ENCODE data around the gene FBP1.

FBP1 gene

GRCh38 chr9:94624629-94625028 is 14.7 kb downstream of the FBP1 start:
- no peak for ATAC-seq (ENCODE audit: low read depth)
- Histone ChIP-seq H3K4me1 (ENCODE audit: insufficient read depth, poor library complexity, severe bottlenecking) (no peaks in the 10 kb centered on the region), H3K27me3 (ENCODE audit: insufficient read depth, poor library complexity, severe bottlenecking) (no peaks in the 10 kb centered on the region)

DNA sequence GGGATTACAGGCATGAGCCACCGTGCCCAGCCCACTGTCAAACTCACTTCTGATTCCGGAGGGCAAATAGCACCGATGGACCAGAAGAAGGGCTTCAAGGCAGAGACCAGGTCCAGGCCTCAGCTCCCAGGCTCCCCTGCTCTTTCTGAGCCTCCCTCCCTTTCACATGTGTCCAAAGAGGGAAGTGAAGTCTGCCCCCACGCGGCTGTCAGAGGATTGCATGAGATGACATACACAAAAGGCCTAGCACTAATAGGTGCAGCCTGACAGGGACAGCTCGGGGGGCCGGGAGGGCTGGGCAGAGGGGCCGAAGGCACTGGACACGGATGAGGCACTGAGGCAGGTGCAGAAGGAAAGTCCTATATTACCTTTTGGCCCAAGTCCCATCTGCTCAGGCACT is 16.1 kb downstream of the FBP1 start:
- no peaks in the 10 kb centered on the region for H3K27me3 ChIP-seq (ENCODE audit: insufficient read depth, poor library complexity, severe bottlenecking)
- no peak overlapping the region for H3K4me3 ChIP-seq (ENCODE audit: severe bottlenecking)
- DNase-seq (ENCODE audit: low spot score) (no peak), ATAC-seq (ENCODE audit: low read depth) (peak; percentile 27; the same call in 1 of the 3 replicates)
- no peaks in the 10 kb centered on the region for H3K4me1 ChIP-seq (ENCODE audit: insufficient read depth, poor library complexity, severe bottlenecking)
- TF ChIP-seq, protein P1, sequence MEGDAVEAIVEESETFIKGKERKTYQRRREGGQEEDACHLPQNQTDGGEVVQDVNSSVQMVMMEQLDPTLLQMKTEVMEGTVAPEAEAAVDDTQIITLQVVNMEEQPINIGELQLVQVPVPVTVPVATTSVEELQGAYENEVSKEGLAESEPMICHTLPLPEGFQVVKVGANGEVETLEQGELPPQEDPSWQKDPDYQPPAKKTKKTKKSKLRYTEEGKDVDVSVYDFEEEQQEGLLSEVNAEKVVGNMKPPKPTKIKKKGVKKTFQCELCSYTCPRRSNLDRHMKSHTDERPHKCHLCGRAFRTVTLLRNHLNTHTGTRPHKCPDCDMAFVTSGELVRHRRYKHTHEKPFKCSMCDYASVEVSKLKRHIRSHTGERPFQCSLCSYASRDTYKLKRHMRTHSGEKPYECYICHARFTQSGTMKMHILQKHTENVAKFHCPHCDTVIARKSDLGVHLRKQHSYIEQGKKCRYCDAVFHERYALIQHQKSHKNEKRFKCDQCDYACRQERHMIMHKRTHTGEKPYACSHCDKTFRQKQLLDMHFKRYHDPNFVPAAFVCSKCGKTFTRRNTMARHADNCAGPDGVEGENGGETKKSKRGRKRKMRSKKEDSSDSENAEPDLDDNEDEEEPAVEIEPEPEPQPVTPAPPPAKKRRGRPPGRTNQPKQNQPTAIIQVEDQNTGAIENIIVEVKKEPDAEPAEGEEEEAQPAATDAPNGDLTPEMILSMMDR (IDR thresholded peaks at IDR 0.05; ENCODE audit: poor library complexity, severe bottlenecking), result peak; percentile 17
- no peaks in the 10 kb centered on the region for H3K9me3 ChIP-seq (ENCODE audit: severe bottlenecking)
- H3K36me3 ChIP-seq (ENCODE audit: low read depth), result no peaks in the 10 kb centered on the region
- H3K27ac ChIP-seq (ENCODE audit: poor library complexity, severe bottlenecking), result no peak overlapping the region

More at GRCh38 chr9:94624629-94625028, 14.7 kb downstream of the FBP1 start:
- TF ChIP-seq, protein P1 (IDR thresholded peaks at IDR 0.05; ENCODE audit: poor library complexity, severe bottlenecking), result no peak
- H3K36me3 ChIP-seq (ENCODE audit: low read depth), result no peaks in the 10 kb centered on the region
- no peak overlapping the region for H3K4me3 ChIP-seq (ENCODE audit: severe bottlenecking)
- no peak for DNase-seq (ENCODE audit: low spot score)
- H3K27ac ChIP-seq (ENCODE audit: poor library complexity, severe bottlenecking), result no peak overlapping the region
- no peaks in the 10 kb centered on the region for H3K9me3 ChIP-seq (ENCODE audit: severe bottlenecking)

GRCh38 chr9:94622087-94622800 is 17.1 kb downstream of the FBP1 start:
- H3K36me3 ChIP-seq (ENCODE audit: low read depth), result no peaks in the 10 kb centered on the region
- no peaks in the 10 kb centered on the region for H3K9me3 ChIP-seq (ENCODE audit: severe bottlenecking)
- TF ChIP-seq, protein P1 (IDR thresholded peaks at IDR 0.05; ENCODE audit: poor library complexity, severe bottlenecking), result no peak
- H3K4me3 ChIP-seq (ENCODE audit: severe bottlenecking), result no peak overlapping the region
- DNase-seq (ENCODE audit: low spot score) (no peak), ATAC-seq (ENCODE audit: low read depth) (no peak)
- H3K27ac ChIP-seq (ENCODE audit: poor library complexity, severe bottlenecking), result no peak overlapping the region
- H3K4me1 ChIP-seq (ENCODE audit: insufficient read depth, poor library complexity, severe bottlenecking), result no peaks in the 10 kb centered on the region
- no peaks in the 10 kb centered on the region for H3K27me3 ChIP-seq (ENCODE audit: insufficient read depth, poor library complexity, severe bottlenecking)

DNA sequence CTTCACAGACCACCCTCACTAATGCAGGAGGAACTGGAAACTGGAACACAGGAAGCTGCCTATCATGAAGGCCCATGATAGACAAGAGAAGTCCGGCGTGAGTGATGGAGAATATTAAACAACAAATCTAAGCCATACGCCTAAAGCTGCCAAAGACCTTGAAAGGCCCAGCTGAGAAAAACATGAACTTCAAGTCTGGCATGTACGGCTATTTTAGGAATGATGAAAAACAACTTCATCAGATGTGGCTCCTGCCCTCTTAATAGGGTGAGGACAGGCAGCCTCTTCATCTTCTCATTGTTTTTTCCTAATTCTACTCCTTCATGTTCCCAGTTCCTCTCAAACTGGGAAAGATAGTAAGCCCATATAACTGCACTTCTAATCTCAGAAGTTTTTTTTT is 20.3 kb downstream of the FBP1 start:
- DNase-seq (ENCODE audit: low spot score), result no peak
- no peaks in the 10 kb centered on the region for H3K36me3 ChIP-seq (ENCODE audit: low read depth)

More for the DNA sequence above, 20.3 kb downstream of the FBP1 start:
- ATAC-seq (ENCODE audit: low read depth), result no peak
- TF ChIP-seq, protein P1 (IDR thresholded peaks at IDR 0.05; ENCODE audit: poor library complexity, severe bottlenecking), result no peak
- H3K4me1 ChIP-seq (ENCODE audit: insufficient read depth, poor library complexity, severe bottlenecking), result no peaks in the 10 kb centered on the region
- no peaks in the 10 kb centered on the region for H3K27me3 ChIP-seq (ENCODE audit: insufficient read depth, poor library complexity, severe bottlenecking)
- no peak overlapping the region for H3K27ac ChIP-seq (ENCODE audit: poor library complexity, severe bottlenecking)
- no peaks in the 10 kb centered on the region for H3K9me3 ChIP-seq (ENCODE audit: severe bottlenecking)
- H3K4me3 ChIP-seq (ENCODE audit: severe bottlenecking), result no peak overlapping the region
